Effector CD4-positive, alpha-beta T cell (primary cell): ENCODE data around the gene CACNA1B. TPM values are rescaled to one million over a fixed set of nuclear protein-coding genes. Genes with fewer than 3 reads are reported as not detected.
"Not testable (repeated sequence)": the region's sequence is repeated elsewhere in the genome, so short reads cannot be mapped to it uniquely, and the experiment has no call there.

Source experiments
- DNase-seq: peaks from one replicate; pipeline ENCODE4 v3.0.0-alpha.2; 2020
- total RNA-seq: gene quantifications from one replicate; lab custom pipeline; 2026; lab: John Stamatoyannopoulos, UW

CACNA1B gene
- total RNA-seq = not detected

GRCh38 chr9:137877506-137878122, at the start of gene CACNA1B:
CACNA1B (plus strand) TSS chr9:137877782; CDS start chr9:137877934, 152 bp downstream.
- not testable (repeated sequence) for DNase-seq

GRCh38 chr9:137827908-137828526, 49.6 kb upstream of the CACNA1B start:
- DNase-seq = no peak

GRCh38 chr9:137828527-137829259, 48.9 kb upstream of the CACNA1B start:
- DNase-seq = no peak

GRCh38 chr9:137829260-137829996, 48.2 kb upstream of the CACNA1B start:
- DNase-seq = no peak

GRCh38 chr9:137832191-137832700, 45.3 kb upstream of the CACNA1B start:
- no peak for DNase-seq

- DNase-seq = no peak
These were observed 44.6 kb upstream of the CACNA1B start for GRCh38 chr9:137832830-137833590.

- DNase-seq = no peak
These were observed 43.6 kb upstream of the CACNA1B start for GRCh38 chr9:137833721-137834613.

- DNase-seq = no peak
These were observed 42.6 kb upstream of the CACNA1B start for GRCh38 chr9:137834846-137835546.

- no peak for DNase-seq
These were observed 41.3 kb upstream of the CACNA1B start for GRCh38 chr9:137836151-137836830.

- no peak for DNase-seq
These were observed 40.7 kb upstream of the CACNA1B start for GRCh38 chr9:137836831-137837241.

GRCh38 chr9:137837345-137838278, 40.0 kb upstream of the CACNA1B start:
- no peak for DNase-seq

- DNase-seq = no peak
These were observed 39.0 kb upstream of the CACNA1B start for GRCh38 chr9:137838576-137838975.

GRCh38 chr9:137843355-137843754, 34.2 kb upstream of the CACNA1B start:
- DNase-seq = no peak

- no peak for DNase-seq
These were observed 25.9 kb upstream of the CACNA1B start for GRCh38 chr9:137851516-137852267.

GRCh38 chr9:137853392-137853995, 24.1 kb upstream of the CACNA1B start:
- no peak for DNase-seq

GRCh38 chr9:137860361-137860760, 17.2 kb upstream of the CACNA1B start:
- no peak for DNase-seq

- no peak for DNase-seq
These were observed 11.9 kb upstream of the CACNA1B start for GRCh38 chr9:137865581-137866145.
